Measurements from ENCODE around the gene JTB. TPM values are rescaled to one million over a fixed set of nuclear protein-coding genes. Genes with fewer than 3 reads are reported as not detected.
"Not testable (repeated sequence)": the region's sequence is repeated elsewhere in the genome, so short reads cannot be mapped to it uniquely, and the experiment has no call there.

JTB gene
- total RNA-seq, 1 experiment from 2014 or later: 194 TPM

GRCh38 chr1:153985941-153986761, 8.7 kb upstream of the JTB start, which contains the start of gene RAB13:
TSS of gene RAB13 (minus strand) at chr1:153986339. CDS start at chr1:153986236, 103 bp downstream.
- peak; percentile 96 for DNase-seq (ENCODE audit: unreplicated experiment)
- ChIA-PET CTCF (interaction anchor here (0.6 to 7.8 kb wide), 59 partner anchors 9 to 1480 kb away, joined by 3 to 80 read pairs (median 5); partner anchors contain the start of genes CREB3L4, CRTC2, DENND4B and GATAD2B), POLR2A (interaction anchor here (0.5 to 13.2 kb wide), 40 partner anchors 8 to 475 kb away, joined by 3 to 358 read pairs (median 4); partner anchors contain the start of genes CHTOP, CREB3L4, CRTC2 and DENND4B)
- H3K4me1 Mint-ChIP-seq (ENCODE audit: insufficient read depth, unreplicated experiment): peaks cover 32% of the 10 kb centered on the region
- BruUV-seq (replicated peaks): no TSS peak
- no peaks in the 10 kb centered on the region for H3K9me3 Mint-ChIP-seq (ENCODE audit: unreplicated experiment)
- no peaks in the 10 kb centered on the region for H3K27me3 Mint-ChIP-seq (ENCODE audit: insufficient read depth, unreplicated experiment)
- peak within 1 kb of the TSS; percentile 87 for H3K4me3 Mint-ChIP-seq (ENCODE audit: unreplicated experiment)
- no peak for TF ChIP-seq CTCF (IDR thresholded peaks at IDR 0.05; ENCODE audit: unreplicated experiment)
- intact Hi-C loops (cut with micrococcal nuclease): loop anchor here (1.0 to 5.0 kb wide), 13 partner anchors 19 to 477 kb away; partner anchors contain the start of genes CREB3L4, CRTC2, DENND4B and GATAD2B
- H3K27ac Mint-ChIP-seq (ENCODE audit: low read depth, unreplicated experiment): peak within 1 kb of the TSS; percentile 78
- H3K36me3 Mint-ChIP-seq (ENCODE audit: insufficient read depth, unreplicated experiment): peaks cover 25% of the 10 kb centered on the region

- DNase-seq (ENCODE audit: unreplicated experiment): peak; percentile 77
- no TSS peak for BruUV-seq (replicated peaks)
- H3K27me3 Mint-ChIP-seq (ENCODE audit: insufficient read depth, unreplicated experiment): no peaks in the 10 kb centered on the region
- peaks cover 21% of the 10 kb centered on the region for H3K36me3 Mint-ChIP-seq (ENCODE audit: insufficient read depth, unreplicated experiment)
- CTCF ChIA-PET: interaction anchor here (0.7 to 7.8 kb wide), 19 partner anchors 9 to 630 kb away, joined by 3 to 80 read pairs (median 7); partner anchors contain the start of genes CREB3L4, DENND4B, GATAD2B and JTB
- intact Hi-C loops (cut with micrococcal nuclease): loop anchor here (5.0 kb wide), 2 partner anchors 38 to 368 kb away; partner anchors contain the start of genes DENND4B and S100A14
- H3K9me3 Mint-ChIP-seq (ENCODE audit: unreplicated experiment): no peaks in the 10 kb centered on the region
- peaks cover 29% of the 10 kb centered on the region for H3K4me1 Mint-ChIP-seq (ENCODE audit: insufficient read depth, unreplicated experiment)
- POLR2A ChIA-PET: interaction anchor here (0.5 to 13.2 kb wide), 26 partner anchors 8 to 441 kb away, joined by 3 to 358 read pairs (median 5); partner anchors contain the start of genes CHTOP, CREB3L4, CRTC2 and DENND4B
- no peak for TF ChIP-seq CTCF (IDR thresholded peaks at IDR 0.05; ENCODE audit: unreplicated experiment)
- peak overlapping the region; percentile 78 for H3K27ac Mint-ChIP-seq (ENCODE audit: low read depth, unreplicated experiment)
- peak overlapping the region; percentile 87 for H3K4me3 Mint-ChIP-seq (ENCODE audit: unreplicated experiment)
Observed at GRCh38 chr1:153985341-153985912, 8.0 kb upstream of the JTB start.

DNA sequence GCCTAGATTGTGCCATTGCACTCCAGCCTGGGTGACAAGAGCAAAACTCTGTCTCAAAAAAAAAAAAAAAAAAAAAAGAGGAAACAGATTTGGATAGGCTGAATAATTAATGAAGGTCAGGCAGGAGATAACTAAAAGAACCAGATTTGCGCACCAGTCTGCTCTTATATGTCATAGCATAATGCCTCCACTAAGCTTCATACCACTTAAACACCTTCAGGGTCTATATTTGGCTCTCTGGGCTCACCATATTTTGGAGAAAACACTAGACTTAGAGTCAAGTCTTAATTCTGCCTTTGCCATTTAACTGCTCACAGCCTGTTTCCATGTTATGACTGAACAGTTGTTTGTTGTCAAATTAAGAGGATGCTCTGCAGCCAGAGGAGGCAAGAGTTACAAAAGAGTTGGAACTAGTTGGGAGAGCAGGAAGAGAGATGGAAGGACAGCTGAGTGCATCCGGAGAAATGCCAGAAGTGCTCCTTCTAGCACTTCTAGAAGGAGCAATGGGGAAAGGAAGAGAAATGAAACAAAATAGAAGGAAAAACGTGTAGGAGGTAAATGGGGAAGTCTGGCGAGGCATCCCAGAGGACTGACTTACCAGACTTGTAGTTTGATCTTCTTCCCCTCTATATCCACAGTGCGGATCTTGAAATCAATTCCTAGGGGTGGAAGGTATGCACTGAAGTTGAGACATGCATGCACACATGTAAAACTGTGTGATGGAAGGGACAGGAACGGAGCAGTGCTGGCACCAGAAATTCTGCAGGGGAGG, 6.8 kb upstream of the JTB start:
- Mint-ChIP-seq H3K27me3 (ENCODE audit: insufficient read depth, unreplicated experiment) (no peaks in the 10 kb centered on the region), H3K27ac (ENCODE audit: low read depth, unreplicated experiment) (no peak overlapping the region), H3K4me1 (ENCODE audit: insufficient read depth, unreplicated experiment) (peaks cover 25% of the 10 kb centered on the region), H3K36me3 (ENCODE audit: insufficient read depth, unreplicated experiment) (peaks cover 22% of the 10 kb centered on the region), H3K4me3 (ENCODE audit: unreplicated experiment) (peak overlapping the region; percentile 14), H3K9me3 (ENCODE audit: unreplicated experiment) (no peaks in the 10 kb centered on the region)
- intact Hi-C loops (cut with micrococcal nuclease): no loop called here
- BruUV-seq (replicated peaks): no TSS peak
- ChIA-PET CTCF (interaction anchor here (0.5 to 7.8 kb wide), 11 partner anchors 17 to 580 kb away, joined by 3 to 80 read pairs (median 3); partner anchors contain the start of genes CREB3L4, DENND4B, GATAD2B and NPR1), POLR2A (interaction anchor here (0.6 to 13.2 kb wide), 14 partner anchors 9 to 350 kb away, joined by 3 to 358 read pairs (median 14); partner anchors contain the start of genes CHTOP, CREB3L4, CRTC2 and DENND4B)
- no peak for TF ChIP-seq CTCF (IDR thresholded peaks at IDR 0.05; ENCODE audit: unreplicated experiment)
- no peak for DNase-seq (ENCODE audit: unreplicated experiment)

DNA sequence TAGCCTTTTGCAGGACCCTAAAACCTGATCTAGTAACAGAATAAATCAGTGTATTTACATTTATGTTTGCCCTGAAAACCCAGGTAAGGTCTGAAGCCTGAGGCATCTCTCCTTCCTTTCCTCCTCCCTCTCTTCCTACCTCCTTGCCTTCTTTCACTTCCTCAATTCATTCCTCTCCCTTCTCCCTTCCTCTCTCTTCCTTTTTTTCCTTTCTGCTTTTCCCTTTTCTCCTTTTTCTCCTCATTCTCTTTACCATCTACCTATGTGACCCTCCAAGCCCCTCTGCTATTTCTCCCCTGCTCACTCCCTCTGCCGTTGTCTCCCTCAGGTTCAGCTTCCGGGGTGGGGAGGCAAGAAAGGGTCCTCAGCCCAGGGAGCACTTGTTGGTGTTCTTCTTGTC, 4.3 kb upstream of the JTB start:
- H3K27me3 Mint-ChIP-seq (ENCODE audit: insufficient read depth, unreplicated experiment); H3K27ac Mint-ChIP-seq (ENCODE audit: low read depth, unreplicated experiment); DNase-seq (ENCODE audit: unreplicated experiment); H3K9me3 Mint-ChIP-seq (ENCODE audit: unreplicated experiment); H3K4me3 Mint-ChIP-seq (ENCODE audit: unreplicated experiment); intact Hi-C loops (cut with micrococcal nuclease): not testable (repeated sequence)
- BruUV-seq (replicated peaks): TSS peak; percentile 74
- POLR2A ChIA-PET: interaction anchor here (2.1 to 9.6 kb wide), 2 partner anchors 9 to 19 kb away, joined by 13 to 647 read pairs; partner anchors contain the start of genes CREB3L4, CRTC2, RPS27 and SLC39A1
- Mint-ChIP-seq H3K36me3 (ENCODE audit: insufficient read depth, unreplicated experiment) (peaks cover 33% of the 10 kb centered on the region), H3K4me1 (ENCODE audit: insufficient read depth, unreplicated experiment) (peaks cover 33% of the 10 kb centered on the region)
- CTCF ChIA-PET: interaction anchor here (0.7 to 1.2 kb wide), 3 partner anchors 35 to 304 kb away, joined by 3 read pairs; partner anchors contain the start of gene DENND4B

GRCh38 chr1:153979091-153979490, 1.6 kb upstream of the JTB start:
- H3K27ac Mint-ChIP-seq (ENCODE audit: low read depth, unreplicated experiment); H3K9me3 Mint-ChIP-seq (ENCODE audit: unreplicated experiment); intact Hi-C loops (cut with micrococcal nuclease); BruUV-seq (replicated peaks); DNase-seq (ENCODE audit: unreplicated experiment); H3K27me3 Mint-ChIP-seq (ENCODE audit: insufficient read depth, unreplicated experiment): not testable (repeated sequence)
- Mint-ChIP-seq H3K4me1 (ENCODE audit: insufficient read depth, unreplicated experiment) (peaks cover 23% of the 10 kb centered on the region), H3K4me3 (ENCODE audit: unreplicated experiment) (peak overlapping the region; percentile 98), H3K36me3 (ENCODE audit: insufficient read depth, unreplicated experiment) (peaks cover 58% of the 10 kb centered on the region)
- ChIA-PET CTCF (interaction anchor here (0.6 to 5.2 kb wide), 8 partner anchors 9 to 307 kb away, joined by 3 to 64 read pairs (median 4); partner anchors contain the start of genes CREB3L4, RAB13 and RPS27), POLR2A (interaction anchor here (0.8 to 9.6 kb wide), 9 partner anchors 11 to 415 kb away, joined by 3 to 647 read pairs (median 12); partner anchors contain the start of genes CREB3L4, CRTC2, DENND4B and GATAD2B)

Data from MCF 10A (cell line).